Activated CD8-positive, alpha-beta memory T cell treated with anti-CD3 and anti-CD28 coated beads for 36 hours (primary cell): ENCODE results near the gene STARD3NL. TPM values are rescaled to one million over a fixed set of nuclear protein-coding genes. Genes with fewer than 3 reads are reported as not detected.

Source experiments
- CTCF ChIA-PET: fragments of 350-600 bp; sonication (Branson Sonifier 250); formaldehyde crosslinking; loops from one replicate; lab custom pipeline; 2021; ENCODE audit warnings: antibody characterized with exemption; lab: Charles Lee
- POLR2A ChIA-PET: fragments of 350-600 bp; sonication (Branson Sonifier 250); formaldehyde crosslinking; loops from one replicate; lab custom pipeline; 2021; ENCODE audit warnings: antibody characterized with exemption; lab: Charles Lee
- total RNA-seq, 2 experiments: library from RNA; stranded (reverse); gene quantifications; one replicate each; pipeline ENCODE4 v1.2.3, GENCODE V29; 2021

The STARD3NL gene
- total RNA-seq, 2 experiments from 2014 or later, result 46.4 to 48.1 TPM

- CTCF ChIA-PET, result no interaction called here
- POLR2A ChIA-PET, result interaction anchor here (1.2 kb wide), 1 partner anchor 24 kb away, joined by 3 read pairs; no protein-coding TSS in a partner anchor
These were observed 98.2 kb downstream of the STARD3NL start for GRCh38 chr7:38276096-38276877.

- POLR2A ChIA-PET, result no interaction called here
- CTCF ChIA-PET, result no interaction called here
These were observed 102.0 kb downstream of the STARD3NL start for GRCh38 chr7:38280000-38280399.
